Measurements from ENCODE around the gene TLR10.
"Not testable (repeated sequence)": the region's sequence is repeated elsewhere in the genome, so short reads cannot be mapped to it uniquely, and the experiment has no call there.

The TLR10 gene

DNA sequence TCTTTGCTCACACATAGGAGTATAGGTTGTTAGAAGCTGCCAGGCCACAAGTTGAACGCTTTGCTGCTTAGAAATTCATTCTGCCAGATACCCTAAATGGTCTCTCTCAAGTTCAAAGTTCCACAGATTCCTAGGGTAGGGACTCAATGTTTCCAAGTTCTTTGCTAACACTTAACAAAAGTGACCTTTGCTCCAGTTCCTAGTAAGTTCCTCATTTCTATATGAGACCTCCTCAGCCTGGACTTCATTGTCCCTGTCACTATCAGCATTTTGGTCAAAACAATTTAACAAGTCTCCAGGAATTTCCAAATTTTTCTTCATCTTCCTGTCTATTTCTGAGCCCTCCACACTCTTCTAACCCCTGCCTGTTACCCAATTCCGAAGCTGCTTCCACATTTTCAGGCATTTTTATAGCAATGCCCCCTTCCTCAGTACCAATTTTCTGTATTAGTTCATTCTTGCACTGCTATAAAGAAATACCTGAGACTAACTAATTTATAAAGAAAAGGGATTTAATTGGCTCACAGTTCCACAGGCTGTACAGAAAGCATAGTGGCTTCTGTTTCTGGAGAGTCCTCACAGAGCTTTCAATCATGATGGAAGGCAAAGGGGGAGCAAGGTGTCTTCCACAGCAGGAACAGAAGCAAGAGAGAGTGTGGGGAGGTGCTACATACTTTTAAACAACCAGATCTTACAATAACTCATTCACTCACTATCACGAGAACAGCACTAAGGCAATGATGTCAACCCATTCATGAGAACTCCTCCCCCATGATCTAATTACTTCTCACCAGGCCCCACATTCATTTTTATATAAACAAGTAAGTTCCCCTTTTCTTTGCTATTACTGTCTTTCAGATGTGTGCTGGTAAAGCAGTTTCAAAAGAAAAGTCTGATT lies 33.3 kb upstream of the TLR10 start:
- H3K4me1 ChIP-seq = no peaks in the 10 kb centered on the region
- DNase-seq = no peak
- H3K9me3 ChIP-seq = no peaks in the 10 kb centered on the region
- TF ChIP-seq, protein P1, sequence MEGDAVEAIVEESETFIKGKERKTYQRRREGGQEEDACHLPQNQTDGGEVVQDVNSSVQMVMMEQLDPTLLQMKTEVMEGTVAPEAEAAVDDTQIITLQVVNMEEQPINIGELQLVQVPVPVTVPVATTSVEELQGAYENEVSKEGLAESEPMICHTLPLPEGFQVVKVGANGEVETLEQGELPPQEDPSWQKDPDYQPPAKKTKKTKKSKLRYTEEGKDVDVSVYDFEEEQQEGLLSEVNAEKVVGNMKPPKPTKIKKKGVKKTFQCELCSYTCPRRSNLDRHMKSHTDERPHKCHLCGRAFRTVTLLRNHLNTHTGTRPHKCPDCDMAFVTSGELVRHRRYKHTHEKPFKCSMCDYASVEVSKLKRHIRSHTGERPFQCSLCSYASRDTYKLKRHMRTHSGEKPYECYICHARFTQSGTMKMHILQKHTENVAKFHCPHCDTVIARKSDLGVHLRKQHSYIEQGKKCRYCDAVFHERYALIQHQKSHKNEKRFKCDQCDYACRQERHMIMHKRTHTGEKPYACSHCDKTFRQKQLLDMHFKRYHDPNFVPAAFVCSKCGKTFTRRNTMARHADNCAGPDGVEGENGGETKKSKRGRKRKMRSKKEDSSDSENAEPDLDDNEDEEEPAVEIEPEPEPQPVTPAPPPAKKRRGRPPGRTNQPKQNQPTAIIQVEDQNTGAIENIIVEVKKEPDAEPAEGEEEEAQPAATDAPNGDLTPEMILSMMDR (IDR thresholded peaks at IDR 0.05; ENCODE audit: low read depth, low read length) = no peak
- H3K27me3 ChIP-seq = no peaks in the 10 kb centered on the region
- H3K4me3 ChIP-seq (ENCODE audit: low read depth, low read length) = no peak overlapping the region
- H3K36me3 ChIP-seq = no peaks in the 10 kb centered on the region

DNA sequence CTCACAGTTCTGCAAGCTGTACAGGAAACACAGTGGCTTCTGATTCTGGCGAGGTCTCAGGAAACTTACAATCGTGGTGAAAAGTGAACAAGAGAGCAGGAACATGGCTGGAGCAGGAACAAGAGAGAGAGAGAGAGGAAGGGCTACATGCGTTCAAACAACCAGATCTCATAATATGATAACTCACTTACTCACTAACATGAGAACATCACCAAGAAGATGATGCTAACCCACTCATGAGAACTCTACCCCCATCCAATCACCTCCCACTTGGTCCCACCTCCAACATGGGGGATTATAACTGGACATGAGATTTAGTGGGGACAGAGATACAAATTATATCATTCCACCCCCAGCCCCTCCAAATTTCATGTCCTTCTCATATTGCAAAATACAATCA lies 31.6 kb upstream of the TLR10 start:
- TF ChIP-seq, protein P1 (IDR thresholded peaks at IDR 0.05; ENCODE audit: low read depth, low read length) = no peak
- no peaks in the 10 kb centered on the region for H3K4me1 ChIP-seq
- no peak overlapping the region for H3K4me3 ChIP-seq (ENCODE audit: low read depth, low read length)

DNA sequence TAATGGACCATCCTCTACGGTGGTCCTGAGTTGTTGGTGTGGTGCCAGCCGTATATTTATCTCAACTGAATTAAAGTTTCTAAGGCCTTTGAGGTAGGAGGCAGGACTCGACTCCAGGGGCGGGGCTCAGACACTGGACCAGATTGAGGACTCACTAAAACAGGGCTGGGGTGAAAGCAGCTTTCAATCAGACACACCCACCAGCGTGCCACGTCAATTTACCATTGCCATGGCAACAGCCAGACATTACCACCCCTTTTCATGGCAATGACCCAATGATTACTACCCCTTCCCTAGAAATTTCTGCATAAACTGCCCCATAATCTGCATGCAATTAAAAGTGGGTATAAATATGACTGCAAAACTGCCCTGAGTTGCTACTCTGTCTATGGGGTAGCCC lies 28.5 kb upstream of the TLR10 start:
- TF ChIP-seq, protein P1 (IDR thresholded peaks at IDR 0.05; ENCODE audit: low read depth, low read length) = no peak
- DNase-seq = no peak
- Histone ChIP-seq H3K4me3 (ENCODE audit: low read depth, low read length) (no peak overlapping the region), H3K9me3 (no peaks in the 10 kb centered on the region), H3K27me3 (no peaks in the 10 kb centered on the region), H3K4me1 (no peaks in the 10 kb centered on the region), H3K36me3 (no peaks in the 10 kb centered on the region)

More for the DNA sequence above, 31.6 kb upstream of the TLR10 start:
- Histone ChIP-seq H3K9me3 (no peaks in the 10 kb centered on the region), H3K36me3 (no peaks in the 10 kb centered on the region), H3K27me3 (no peaks in the 10 kb centered on the region)
- no peak for DNase-seq

DNA sequence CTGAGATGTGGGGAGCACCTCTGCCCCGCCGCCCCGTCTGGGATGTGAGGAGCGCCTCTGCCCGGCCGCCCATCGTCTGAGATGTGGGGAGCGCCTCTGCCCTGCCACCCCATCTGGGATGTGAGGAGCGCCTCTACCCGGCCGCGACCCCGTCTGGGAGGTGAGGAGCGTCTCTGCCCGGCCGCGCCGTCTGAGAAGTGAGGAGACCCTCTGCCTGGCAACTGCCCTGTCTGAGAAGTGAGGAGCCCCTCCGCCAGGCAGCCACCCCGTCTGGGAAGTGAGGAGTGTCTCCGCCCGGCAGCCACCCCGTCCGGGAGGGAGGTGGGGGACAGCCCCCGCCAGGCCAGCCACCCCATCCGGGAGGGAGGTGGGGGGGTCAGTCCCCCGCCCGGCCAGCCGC lies 24.7 kb upstream of the TLR10 start:
- not testable (repeated sequence) for H3K27me3 ChIP-seq; H3K9me3 ChIP-seq; H3K4me1 ChIP-seq; H3K4me3 ChIP-seq (ENCODE audit: low read depth, low read length); H3K36me3 ChIP-seq; DNase-seq

DNA sequence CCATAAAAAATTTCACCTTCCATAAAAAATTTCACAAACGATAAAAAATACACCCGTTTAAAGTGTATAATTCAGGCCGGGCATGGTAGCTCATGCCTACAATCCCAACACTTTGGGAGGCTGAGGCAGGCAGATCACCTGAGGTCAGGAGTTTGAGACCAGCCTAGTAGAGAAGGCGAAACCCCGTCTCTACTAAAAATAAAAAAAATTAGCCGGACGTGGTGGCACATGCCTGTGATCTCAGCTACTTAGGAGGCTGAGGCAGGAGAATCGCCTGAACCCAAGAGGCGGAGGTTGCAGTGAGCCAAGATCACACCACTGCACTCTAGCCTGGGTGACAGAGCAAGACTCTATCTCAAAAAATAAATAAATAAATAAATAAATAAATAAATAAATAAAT lies 23.5 kb upstream of the TLR10 start:
- H3K4me1 ChIP-seq; H3K4me3 ChIP-seq (ENCODE audit: low read depth, low read length); H3K36me3 ChIP-seq; DNase-seq; H3K9me3 ChIP-seq; H3K27me3 ChIP-seq: not testable (repeated sequence)

DNA sequence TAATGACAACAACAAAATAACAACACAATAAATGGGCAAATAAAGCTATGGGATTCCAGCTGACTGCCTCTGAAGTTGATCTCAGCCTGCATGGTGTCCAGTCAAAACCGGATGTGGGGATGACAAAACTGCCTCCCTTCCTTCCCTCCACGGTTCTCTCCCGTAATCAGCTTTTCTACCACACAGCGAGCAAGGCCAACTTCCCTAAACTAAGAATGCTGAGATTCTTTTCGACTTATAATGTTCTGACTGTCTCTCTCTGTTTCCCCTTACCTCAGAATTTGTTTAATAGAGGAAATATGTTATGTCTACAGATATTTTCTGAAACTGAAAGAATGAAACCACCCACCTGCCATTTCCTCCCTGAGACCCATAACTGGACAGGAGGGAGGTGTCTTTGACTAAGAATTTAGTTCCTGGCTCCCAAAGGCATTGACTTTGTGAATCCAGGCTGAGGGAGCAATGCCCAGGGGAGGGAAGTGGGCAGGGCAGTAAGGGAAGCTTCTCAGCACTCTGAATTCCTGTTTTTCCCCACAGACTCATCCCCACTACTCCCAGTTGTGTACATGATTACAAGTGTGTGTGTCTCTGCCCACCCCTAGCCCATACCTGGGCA lies 22.8 kb upstream of the TLR10 start:
- no peaks in the 10 kb centered on the region for H3K9me3 ChIP-seq

More for the DNA sequence above, 22.8 kb upstream of the TLR10 start:
- no peak overlapping the region for H3K4me3 ChIP-seq (ENCODE audit: low read depth, low read length)
- no peaks in the 10 kb centered on the region for H3K27me3 ChIP-seq
- no peaks in the 10 kb centered on the region for H3K4me1 ChIP-seq
- no peak for DNase-seq
- TF ChIP-seq, protein P1 (IDR thresholded peaks at IDR 0.05; ENCODE audit: low read depth, low read length) = no peak
- no peaks in the 10 kb centered on the region for H3K36me3 ChIP-seq
